Prostate gland (tissue), 2 donors: ENCODE measurements around the gene PTPRU.

Experiments
- CTCF ChIP-seq, 4 experiments: fragments of 200-600 bp in 2 of 4; fragments of 450-650 bp in 2 of 4; sonication (generic) in 2 of 4; IDR thresholded peaks; 1 replicate in 3 of 4; 2 replicates in 1 of 4; pipeline ENCODE4 v1.5.1; 2016 to 2019; ENCODE audit warnings: antibody characterized with exemption in 4 of 4, mild to moderate bottlenecking in 2 of 4, moderate library complexity in 2 of 4
- POLR2A ChIP-seq: fragments of 450-650 bp; IDR thresholded peaks from one replicate; pipeline ENCODE4 v1.6.1; 2016; ENCODE audit warnings: antibody characterized with exemption, mild to moderate bottlenecking
- POLR2AphosphoS5 ChIP-seq: sonication (generic); formaldehyde crosslinking; IDR thresholded peaks from one replicate; pipeline ENCODE4 v1.6.1; 2017; ENCODE audit warnings: antibody characterized with exemption

GRCh38 chr1:29332204-29332603, 95.9 kb downstream of the PTPRU start:
- TF ChIP-seq CTCF (IDR thresholded peaks at IDR 0.05) (peak in 1 of 4 experiments; percentile 30), POLR2AphosphoS5 (no peak), POLR2A (no peak)
